ENCODE data around the gene MMP11.

MMP11 gene

GRCh38 chr22:23760056-23760455, 12.6 kb upstream of the MMP11 start:
- no peak for DNase-seq

GRCh38 chr22:23762842-23763578, 9.6 kb upstream of the MMP11 start, which contains the start of gene C22orf15:
C22orf15 (plus strand) TSS chr22:23762990; CDS start chr22:23763307, 317 bp downstream.
- DNase-seq = no peak

GRCh38 chr22:23763579-23763945, 9.1 kb upstream of the MMP11 start:
- DNase-seq = no peak

DNA sequence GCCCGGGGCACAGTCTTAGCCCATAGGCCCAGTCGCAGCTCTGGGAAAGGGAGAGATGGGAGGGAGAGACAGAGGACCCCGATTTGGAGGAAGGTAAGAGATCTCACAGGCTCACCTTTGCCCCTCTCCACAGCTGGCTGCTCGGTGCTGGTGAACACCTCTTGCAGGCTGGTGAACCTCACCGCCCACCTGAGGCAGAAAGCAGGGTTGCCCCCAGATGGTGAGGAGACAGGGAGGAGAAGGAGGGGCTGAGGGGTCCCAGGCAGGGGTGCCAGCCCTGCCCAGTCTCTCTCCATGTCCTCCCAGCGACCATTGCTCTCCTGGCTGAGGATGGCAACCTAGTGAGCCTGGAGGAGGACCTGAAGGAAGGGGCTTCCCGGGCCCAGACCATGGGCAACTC, 8.7 kb upstream of the MMP11 start:
- no peak for DNase-seq

GRCh38 chr22:23764899-23765881, 7.5 kb upstream of the MMP11 start:
- DNase-seq = no peak

GRCh38 chr22:23767303-23767672, 5.4 kb upstream of the MMP11 start:
- DNase-seq = no peak

DNA sequence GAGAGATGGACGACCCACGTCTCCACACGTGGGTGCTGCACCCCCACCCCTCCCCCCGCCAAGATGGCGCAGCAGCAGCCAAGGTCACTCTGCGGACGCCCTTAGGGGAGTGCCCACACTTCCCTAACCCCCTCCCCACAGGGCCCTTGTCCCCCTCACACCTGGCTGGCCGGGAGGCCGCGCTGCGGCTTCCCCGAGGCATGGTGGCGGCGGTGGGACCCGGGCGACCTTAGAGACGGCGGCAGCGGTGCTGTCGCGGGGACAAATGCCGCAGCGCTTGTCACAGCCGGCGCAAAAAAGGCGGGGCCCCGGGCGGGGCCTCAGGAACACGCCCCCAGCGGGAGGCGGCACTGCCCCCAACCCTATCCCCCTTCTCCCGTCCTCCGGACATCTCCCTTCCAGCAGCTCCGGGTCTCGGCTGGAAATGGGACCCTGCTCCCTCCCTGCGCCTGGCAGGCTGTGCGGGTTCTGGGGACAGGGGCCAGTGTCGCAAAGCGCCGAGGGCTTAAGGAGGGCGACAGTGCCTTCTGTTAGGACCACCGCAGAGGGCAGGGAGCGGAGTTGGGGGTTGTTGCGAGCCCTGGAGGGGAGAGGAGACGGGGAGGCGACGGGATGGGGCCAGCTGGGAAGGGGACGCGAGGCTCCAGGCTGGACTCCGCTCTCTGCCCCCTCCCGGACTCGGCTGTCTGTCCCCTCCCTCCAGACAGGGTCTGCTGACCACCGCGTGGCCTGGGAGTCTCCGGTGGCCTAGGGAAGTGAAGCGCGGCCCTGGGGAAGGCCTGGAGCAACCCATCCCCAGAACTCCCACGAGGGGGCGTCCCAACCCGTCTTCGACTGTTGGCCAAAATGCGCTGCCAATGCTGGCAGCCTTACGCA, 4.7 kb upstream of the MMP11 start, which contains the start of gene CHCHD10:
TSS of gene CHCHD10 (minus strand) at position 300 of the 876 bp plus-strand sequence. CDS start at position 202, 98 bp downstream.
- DNase-seq = no peak

GRCh38 chr22:23769321-23769965, 3.2 kb upstream of the MMP11 start:
- no peak for DNase-seq

DNA sequence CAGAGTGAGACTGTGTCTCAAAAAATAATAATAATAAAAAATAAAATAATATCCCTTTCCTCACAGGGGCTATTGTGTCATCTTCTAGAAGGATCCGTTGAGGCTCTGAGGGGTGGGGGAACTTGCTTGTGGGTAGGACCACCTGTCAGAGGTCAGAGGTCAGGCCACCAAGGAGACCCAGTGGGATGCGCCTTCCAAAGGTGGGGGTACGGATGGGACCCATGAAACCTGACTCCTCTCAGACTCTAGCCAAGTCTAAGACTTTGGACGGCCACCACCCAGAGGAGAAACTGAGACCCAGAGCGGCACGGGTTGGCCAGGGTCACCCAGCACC, 367 bp upstream of the MMP11 start:
- no peak for DNase-seq

- DNase-seq = no peak
Observed at GRCh38 chr22:23773483-23774113, 949 bp downstream of the MMP11 start.

GRCh38 chr22:23774114-23774921, 1.7 kb downstream of the MMP11 start:
- no peak for DNase-seq

- no peak for DNase-seq
Observed at GRCh38 chr22:23774922-23775436, 2.3 kb downstream of the MMP11 start.

- no peak for DNase-seq
Observed at GRCh38 chr22:23775779-23776375, 3.2 kb downstream of the MMP11 start.

GRCh38 chr22:23777776-23778576, 5.3 kb downstream of the MMP11 start:
- no peak for DNase-seq

GRCh38 chr22:23778577-23778900, 5.9 kb downstream of the MMP11 start:
- DNase-seq = no peak

DNA sequence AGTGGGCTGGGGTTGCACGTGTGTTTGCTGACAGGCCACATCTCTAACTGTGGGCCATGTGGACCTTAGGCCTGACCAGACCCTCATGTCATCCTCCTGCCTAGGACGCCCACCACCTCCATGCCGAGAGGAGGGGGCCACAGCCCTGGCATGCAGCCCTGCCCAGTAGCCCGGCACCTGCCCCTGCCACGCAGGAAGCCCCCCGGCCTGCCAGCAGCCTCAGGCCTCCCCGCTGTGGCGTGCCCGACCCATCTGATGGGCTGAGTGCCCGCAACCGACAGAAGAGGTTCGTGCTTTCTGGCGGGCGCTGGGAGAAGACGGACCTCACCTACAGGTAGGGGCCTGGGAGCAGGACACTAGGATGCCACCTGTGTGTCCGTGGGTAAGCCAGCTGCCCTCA, 6.4 kb downstream of the MMP11 start:
- no peak for DNase-seq

GRCh38 chr22:23779731-23780130, 7.1 kb downstream of the MMP11 start:
- DNase-seq = no peak

GRCh38 chr22:23780146-23780748, 7.6 kb downstream of the MMP11 start:
- no peak for DNase-seq

DNA sequence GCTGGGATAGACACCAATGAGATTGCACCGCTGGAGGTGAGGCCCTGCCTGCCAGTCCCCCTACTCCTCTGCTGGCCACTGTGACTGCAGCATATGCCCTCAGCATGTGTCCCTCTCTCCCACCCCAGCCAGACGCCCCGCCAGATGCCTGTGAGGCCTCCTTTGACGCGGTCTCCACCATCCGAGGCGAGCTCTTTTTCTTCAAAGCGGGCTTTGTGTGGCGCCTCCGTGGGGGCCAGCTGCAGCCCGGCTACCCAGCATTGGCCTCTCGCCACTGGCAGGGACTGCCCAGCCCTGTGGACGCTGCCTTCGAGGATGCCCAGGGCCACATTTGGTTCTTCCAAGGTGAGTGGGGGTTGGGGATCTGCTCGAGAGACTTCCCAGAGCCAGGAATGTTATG, 8.4 kb downstream of the MMP11 start:
- no peak for DNase-seq

Measured in NCI-H2081 treated with DMSO at 0.1 percent for 48 hours (cell line).